Smooth muscle cell (in vitro differentiated cells): ENCODE measurements around the gene TBC1D8. TPM values are rescaled to one million over a fixed set of nuclear protein-coding genes. Genes with fewer than 3 reads are reported as not detected.

Source experiments
- DNase-seq: peaks from one replicate; lab custom pipeline; 2025; ENCODE audit not compliant: unreplicated experiment; lab: John Stamatoyannopoulos, UW
- H2AFZ ChIP-seq: fragments of 200-600 bp; sonication (generic); 2 replicates; pipeline ENCODE4 v1.6.0; 2016; ENCODE audit warnings: antibody characterized with exemption, low read depth, mild to moderate bottlenecking
- H3F3A ChIP-seq: fragments of 200-600 bp; sonication (generic); 2 replicates; pipeline ENCODE4 v1.6.0; 2017; ENCODE audit warnings: antibody characterized with exemption, low read depth
- H3K27ac ChIP-seq: fragments of 200-600 bp; sonication (generic); 2 replicates; pipeline ENCODE4 v1.5.1; 2016; ENCODE audit warnings: low read depth, mild to moderate bottlenecking
- H3K27me3 ChIP-seq: fragments of 200-600 bp; sonication (generic); 2 replicates; pipeline ENCODE4 v1.6.1; 2016; ENCODE audit warnings: low read depth, mild to moderate bottlenecking
- H3K36me3 ChIP-seq: fragments of 200-600 bp; sonication (generic); 2 replicates; pipeline ENCODE4 v1.5.1; 2016; ENCODE audit warnings: low read depth
- H3K4me1 ChIP-seq: fragments of 200-600 bp; sonication (generic); 2 replicates; pipeline ENCODE4 v1.5.1; 2016; ENCODE audit warnings: low read depth
- H3K4me2 ChIP-seq: fragments of 200-600 bp; sonication (generic); 2 replicates; pipeline ENCODE4 v1.6.0; 2016; ENCODE audit warnings: mild to moderate bottlenecking
- H3K4me3 ChIP-seq: fragments of 200-600 bp; sonication (generic); 2 replicates; pipeline ENCODE4 v1.5.1; 2016; ENCODE audit warnings: mild to moderate bottlenecking
- H3K79me2 ChIP-seq: fragments of 200-600 bp; sonication (generic); 2 replicates; pipeline ENCODE4 v1.6.0; 2016; ENCODE audit warnings: low read depth, mild to moderate bottlenecking
- H3K9ac ChIP-seq: fragments of 200-600 bp; sonication (generic); 2 replicates; pipeline ENCODE4 v1.6.0; 2016; ENCODE audit warnings: low read depth
- H3K9me3 ChIP-seq: fragments of 200-600 bp; sonication (generic); replicated peaks from 2 replicates; pipeline ENCODE4 v1.5.1; 2016; ENCODE audit warnings: low read depth
- H4K20me1 ChIP-seq: fragments of 200-600 bp; sonication (generic); 2 replicates; pipeline ENCODE4 v1.6.0; 2016; ENCODE audit warnings: low read depth
- WGBS: methylation state at CpG from one replicate; pipeline ENCODE4 v1.1.7; 2016; ENCODE audit warnings: low lambda C conversion rate; 5-methylcytosine and 5-hydroxymethylcytosine counted together
- polyA plus RNA-seq: library from polyadenylated mRNA; unstranded; fragments of >200 nt; fragmentation: Nextera tagmentation; extraction: Ambion mirVana; gene quantifications from 2 replicates; pipeline ENCODE4 v1.2.1, GENCODE V29; 2016
- total RNA-seq: library from RNA; depleted of rRNA; stranded (reverse); fragments of >200 nt; gene quantifications from 2 replicates; pipeline ENCODE4 v1.2.3, GENCODE V29; 2014
- TF ChIP-seq, protein P1 (sequence below): fragments of 200-600 bp; sonication (generic); IDR thresholded peaks from 2 replicates; pipeline ENCODE4 v1.5.1; 2017; ENCODE audit warnings: borderline replicate concordance, mild to moderate bottlenecking, antibody characterized with exemption; ENCODE audit not compliant: insufficient read depth, poor library complexity, severe bottlenecking

Gene TBC1D8
- total and polyA plus RNA-seq, 2 experiments from 2014 or later: 0.89 to 15.1 TPM

GRCh38 chr2:101094351-101094750 is 56.8 kb downstream of the TBC1D8 start:
- Histone ChIP-seq H3K9me3 (no peaks in the 10 kb centered on the region), H3K27me3 (no peaks in the 10 kb centered on the region), H4K20me1 (no peaks in the 10 kb centered on the region), H3K4me2 (no peak overlapping the region), H3K4me3 (no peak overlapping the region), H3F3A (no peaks in the 10 kb centered on the region), H3K9ac (no peak overlapping the region), H2AFZ (no peak overlapping the region), H3K36me3 (no peaks in the 10 kb centered on the region), H3K4me1 (no peaks in the 10 kb centered on the region), H3K27ac (no peak overlapping the region), H3K79me2 (no peaks in the 10 kb centered on the region)
- TF ChIP-seq, protein P1, sequence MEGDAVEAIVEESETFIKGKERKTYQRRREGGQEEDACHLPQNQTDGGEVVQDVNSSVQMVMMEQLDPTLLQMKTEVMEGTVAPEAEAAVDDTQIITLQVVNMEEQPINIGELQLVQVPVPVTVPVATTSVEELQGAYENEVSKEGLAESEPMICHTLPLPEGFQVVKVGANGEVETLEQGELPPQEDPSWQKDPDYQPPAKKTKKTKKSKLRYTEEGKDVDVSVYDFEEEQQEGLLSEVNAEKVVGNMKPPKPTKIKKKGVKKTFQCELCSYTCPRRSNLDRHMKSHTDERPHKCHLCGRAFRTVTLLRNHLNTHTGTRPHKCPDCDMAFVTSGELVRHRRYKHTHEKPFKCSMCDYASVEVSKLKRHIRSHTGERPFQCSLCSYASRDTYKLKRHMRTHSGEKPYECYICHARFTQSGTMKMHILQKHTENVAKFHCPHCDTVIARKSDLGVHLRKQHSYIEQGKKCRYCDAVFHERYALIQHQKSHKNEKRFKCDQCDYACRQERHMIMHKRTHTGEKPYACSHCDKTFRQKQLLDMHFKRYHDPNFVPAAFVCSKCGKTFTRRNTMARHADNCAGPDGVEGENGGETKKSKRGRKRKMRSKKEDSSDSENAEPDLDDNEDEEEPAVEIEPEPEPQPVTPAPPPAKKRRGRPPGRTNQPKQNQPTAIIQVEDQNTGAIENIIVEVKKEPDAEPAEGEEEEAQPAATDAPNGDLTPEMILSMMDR: no peak
- no peak for DNase-seq
- 100% methylated on average over 1 of the region's 1 CpG for WGBS

DNA sequence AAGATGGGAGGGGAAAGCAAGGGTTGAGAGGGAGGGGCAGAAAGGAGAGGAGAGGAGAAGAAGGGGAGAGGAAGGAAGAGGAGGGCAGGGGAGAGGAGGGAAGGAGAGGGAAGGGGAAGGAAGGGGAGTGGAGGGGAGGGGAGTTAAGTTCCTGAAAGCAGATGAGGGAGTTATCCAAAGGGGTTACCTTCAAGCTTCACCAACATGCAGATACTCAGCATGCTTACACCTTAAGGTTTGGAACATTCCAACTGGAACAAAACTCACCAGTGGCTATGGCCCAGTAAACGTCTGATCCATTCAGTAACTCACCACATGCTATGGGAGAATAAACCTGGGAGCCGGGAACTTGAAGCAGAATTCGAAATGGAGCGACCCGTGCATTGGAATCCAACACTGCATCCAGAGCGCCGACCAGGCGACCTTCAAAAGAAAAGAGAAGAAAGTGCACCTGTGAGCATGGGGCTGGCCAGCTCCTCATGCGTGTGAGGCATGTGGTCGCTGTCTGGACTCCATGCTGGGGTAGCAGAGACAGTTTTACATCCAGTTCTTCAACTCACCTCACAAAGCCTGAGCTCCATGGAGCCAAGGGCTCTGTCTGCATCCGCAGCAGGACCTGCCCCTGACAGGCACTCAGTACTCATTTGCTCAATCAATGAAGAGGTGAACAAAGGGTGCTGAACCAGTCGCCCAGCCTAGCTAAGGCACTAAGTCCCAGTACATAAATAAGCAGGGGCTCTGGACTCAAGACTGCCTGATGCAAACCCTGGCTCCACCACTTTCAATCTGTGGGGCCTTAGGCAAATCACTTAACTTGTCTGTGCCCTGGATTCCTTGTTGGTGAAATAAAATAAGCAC is 61.0 kb downstream of the TBC1D8 start:
- H3K9ac ChIP-seq: no peak overlapping the region
- DNase-seq: no peak
- H3K36me3 ChIP-seq: no peaks in the 10 kb centered on the region
- H3K27me3 ChIP-seq: no peaks in the 10 kb centered on the region
- WGBS: 86% methylated on average over 12 of the region's 12 CpGs
- H3K79me2 ChIP-seq: no peaks in the 10 kb centered on the region
- no peak overlapping the region for H3K4me2 ChIP-seq
- H3K4me3 ChIP-seq: no peak overlapping the region
- no peaks in the 10 kb centered on the region for H3F3A ChIP-seq
- H3K27ac ChIP-seq: no peak overlapping the region
- no peaks in the 10 kb centered on the region for H4K20me1 ChIP-seq
- H3K4me1 ChIP-seq: no peaks in the 10 kb centered on the region
- no peaks in the 10 kb centered on the region for H3K9me3 ChIP-seq
- H2AFZ ChIP-seq: no peak overlapping the region
- TF ChIP-seq, protein P1: no peak

DNA sequence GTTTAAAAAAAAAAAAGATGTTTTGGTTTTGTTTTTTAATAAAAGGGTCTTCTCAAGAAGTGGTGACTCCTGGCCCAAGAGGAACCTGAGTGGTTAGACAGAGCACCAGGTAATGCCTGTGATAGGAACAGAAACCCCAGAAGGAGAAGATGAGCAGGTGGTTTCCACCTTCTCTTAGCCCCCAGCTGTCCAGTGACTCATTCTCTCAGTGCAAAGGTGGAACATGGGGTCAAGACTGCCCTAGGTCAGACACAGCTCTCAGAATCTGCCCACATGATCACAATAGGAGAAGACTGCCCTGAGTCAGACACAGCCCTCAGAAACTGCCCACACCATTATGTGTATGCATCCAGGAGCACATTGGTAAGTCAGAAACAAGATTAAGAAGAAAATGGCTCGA is 61.8 kb downstream of the TBC1D8 start:
- 97% methylated on average over 1 of the region's 1 CpG for WGBS
- H3K9ac ChIP-seq: no peak overlapping the region
- H2AFZ ChIP-seq: no peak overlapping the region
- H4K20me1 ChIP-seq: no peaks in the 10 kb centered on the region
- no peaks in the 10 kb centered on the region for H3K27me3 ChIP-seq
- H3K36me3 ChIP-seq: no peaks in the 10 kb centered on the region
- no peaks in the 10 kb centered on the region for H3K4me1 ChIP-seq
- no peak overlapping the region for H3K27ac ChIP-seq
- H3K4me2 ChIP-seq: no peak overlapping the region
- TF ChIP-seq, protein P1: no peak
- H3K79me2 ChIP-seq: no peaks in the 10 kb centered on the region
- DNase-seq: no peak
- no peaks in the 10 kb centered on the region for H3K9me3 ChIP-seq
- no peaks in the 10 kb centered on the region for H3F3A ChIP-seq
- H3K4me3 ChIP-seq: no peak overlapping the region

DNA sequence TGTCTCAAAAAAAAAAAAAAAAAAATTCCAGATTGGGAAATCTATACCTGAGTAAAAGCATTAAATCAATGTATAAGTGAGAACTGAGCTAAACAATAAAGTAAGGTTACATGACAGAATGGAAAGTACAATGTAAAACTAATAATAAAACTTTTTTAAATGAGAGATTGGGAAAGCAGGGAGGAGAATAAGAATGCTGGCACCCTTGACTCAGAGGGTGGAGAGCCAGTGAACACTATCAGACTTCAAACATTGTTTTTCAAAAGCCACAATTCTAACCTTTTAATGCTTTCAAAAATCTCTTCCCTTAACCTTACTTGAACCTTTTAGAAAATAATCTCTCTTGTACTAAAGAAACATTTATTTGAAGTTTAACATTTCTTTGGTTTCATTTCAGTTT is 63.5 kb downstream of the TBC1D8 start:
- H3K9ac ChIP-seq: no peak overlapping the region
- no peaks in the 10 kb centered on the region for H4K20me1 ChIP-seq
- no peaks in the 10 kb centered on the region for H3K36me3 ChIP-seq
- DNase-seq: no peak
- TF ChIP-seq, protein P1: no peak
- no peak overlapping the region for H3K27ac ChIP-seq
- H3K4me2 ChIP-seq: no peak overlapping the region
- H3K9me3 ChIP-seq: no peaks in the 10 kb centered on the region
- H3F3A ChIP-seq: no peaks in the 10 kb centered on the region
- no peaks in the 10 kb centered on the region for H3K4me1 ChIP-seq
- no peak overlapping the region for H3K4me3 ChIP-seq
- H2AFZ ChIP-seq: no peak overlapping the region
- no peaks in the 10 kb centered on the region for H3K27me3 ChIP-seq
- no peaks in the 10 kb centered on the region for H3K79me2 ChIP-seq
